H9 (cell line): ENCODE results near the gene MOCOS. TPM values are rescaled to one million over a fixed set of nuclear protein-coding genes. Genes with fewer than 3 reads are reported as not detected.

ENCODE experiments used
- DNase-seq: peaks from one replicate; pipeline ENCODE4 v3.0.0-alpha.2; 2017
- H2AFZ ChIP-seq: one replicate; pipeline ENCODE4 v1.6.1; 2013; ENCODE audit warnings: mild to moderate bottlenecking, low read length, control low read depth, moderate library complexity
- H2AK5ac ChIP-seq: 2 replicates; pipeline ENCODE4 v1.6.1; 2013; ENCODE audit warnings: low read length, control low read depth, mixed read lengths; ENCODE audit not compliant: insufficient read length
- H2BK120ac ChIP-seq: one replicate; pipeline ENCODE4 v1.6.1; 2013; ENCODE audit warnings: low read depth, mild to moderate bottlenecking, low read length, control low read depth, inconsistent platforms; ENCODE audit not compliant: poor library complexity, severe bottlenecking
- H2BK12ac ChIP-seq: 2 replicates; pipeline ENCODE4 v1.6.1; 2013; ENCODE audit warnings: low read length, control low read depth, mixed read lengths, low read depth; ENCODE audit not compliant: insufficient read length
- H2BK15ac ChIP-seq: 2 replicates; pipeline ENCODE4 v1.6.1; 2013; ENCODE audit warnings: low read depth, low read length, control low read depth
- H2BK20ac ChIP-seq: one replicate; pipeline ENCODE4 v1.6.1; 2013; ENCODE audit warnings: low read depth, mild to moderate bottlenecking, low read length, control low read depth, inconsistent platforms; ENCODE audit not compliant: poor library complexity, severe bottlenecking
- H2BK5ac ChIP-seq: 2 replicates; pipeline ENCODE4 v1.6.1; 2013; ENCODE audit warnings: low read length, control low read depth, mixed read lengths; ENCODE audit not compliant: insufficient read length
- H3K14ac ChIP-seq: 2 replicates; pipeline ENCODE4 v1.6.1; 2013; ENCODE audit warnings: low read length, control low read depth; ENCODE audit not compliant: insufficient read depth
- H3K18ac ChIP-seq: 2 replicates; pipeline ENCODE4 v1.6.1; 2013; ENCODE audit warnings: low read depth, mild to moderate bottlenecking, mixed read lengths, low read length, control low read depth; ENCODE audit not compliant: insufficient read length
- H3K23ac ChIP-seq: 2 replicates; pipeline ENCODE4 v1.6.1; 2013; ENCODE audit warnings: low read length, control low read depth, mixed read lengths, low read depth; ENCODE audit not compliant: insufficient read length
- H3K23me2 ChIP-seq: 2 replicates; pipeline ENCODE4 v1.6.1; 2013; ENCODE audit warnings: low read depth, mild to moderate bottlenecking, mixed read lengths, low read length, control low read depth; ENCODE audit not compliant: insufficient read length, poor library complexity, severe bottlenecking
- H3K27ac ChIP-seq: 2 replicates; pipeline ENCODE4 v1.5.1; 2013; ENCODE audit warnings: low read length, control low read depth, mixed read lengths, low read depth; ENCODE audit not compliant: insufficient read length
- H3K27me3 ChIP-seq: 2 replicates; pipeline ENCODE4 v1.6.1; 2013; ENCODE audit warnings: low read length, control low read depth, inconsistent platforms; ENCODE audit not compliant: insufficient read depth
- H3K4ac ChIP-seq: 2 replicates; pipeline ENCODE4 v1.6.1; 2013; ENCODE audit warnings: low read depth, mild to moderate bottlenecking, control low read depth, inconsistent platforms, low read length, moderate library complexity
- H3K4me1 ChIP-seq: 2 replicates; pipeline ENCODE4 v1.6.1; 2013; ENCODE audit warnings: low read length, control low read depth, inconsistent platforms; ENCODE audit not compliant: insufficient read depth
- H3K4me2 ChIP-seq: 2 replicates; pipeline ENCODE4 v1.6.1; 2013; ENCODE audit warnings: low read length, control low read depth, mixed read lengths; ENCODE audit not compliant: insufficient read length, insufficient read depth
- H3K56ac ChIP-seq: 2 replicates; pipeline ENCODE4 v1.6.1; 2013; ENCODE audit warnings: low read depth, mild to moderate bottlenecking, mixed read lengths, low read length, control low read depth; ENCODE audit not compliant: insufficient read length
- H3K79me1 ChIP-seq: 2 replicates; pipeline ENCODE4 v1.6.1; 2013; ENCODE audit warnings: low read depth, mild to moderate bottlenecking, moderate library complexity, low read length, control low read depth, inconsistent platforms; ENCODE audit not compliant: insufficient read depth, poor library complexity, severe bottlenecking
- H3K79me2 ChIP-seq: 2 replicates; pipeline ENCODE4 v1.6.1; 2013; ENCODE audit warnings: low read length, control low read depth, inconsistent platforms; ENCODE audit not compliant: insufficient read depth
- H3K9ac ChIP-seq: 2 replicates; pipeline ENCODE4 v1.6.1; 2013; ENCODE audit warnings: low read length, control low read depth, mixed read lengths; ENCODE audit not compliant: insufficient read length; ENCODE audit errors: extremely low read depth
- H3K9me3 ChIP-seq: one replicate; pipeline ENCODE4 v1.6.1; 2013; ENCODE audit warnings: low read depth, low read length, inconsistent platforms; ENCODE audit not compliant: control insufficient read depth
- H3T11ph ChIP-seq: one replicate; pipeline ENCODE4 v1.6.1; 2013; ENCODE audit warnings: mild to moderate bottlenecking, low read length, control low read depth, inconsistent platforms
- H4K20me1 ChIP-seq: one replicate; pipeline ENCODE4 v1.6.1; 2013; ENCODE audit not compliant: control insufficient read depth, insufficient read length, insufficient read depth
- H4K5ac ChIP-seq: 2 replicates; pipeline ENCODE4 v1.6.1; 2013; ENCODE audit warnings: low read depth, mild to moderate bottlenecking, mixed read lengths, low read length, control low read depth; ENCODE audit not compliant: insufficient read length
- H4K8ac ChIP-seq: replicated peaks from 2 replicates; pipeline ENCODE4 v1.6.1; 2013; ENCODE audit warnings: low read length, control low read depth, mixed read lengths, low read depth; ENCODE audit not compliant: insufficient read length
- H4K91ac ChIP-seq: 2 replicates; pipeline ENCODE4 v1.6.1; 2013; ENCODE audit warnings: low read depth, mild to moderate bottlenecking, moderate library complexity, mixed read lengths, low read length, control low read depth; ENCODE audit not compliant: insufficient read length
- H3K27ac Mint-ChIP-seq, 3 experiments: 2 replicates in 2 of 3; 3 replicates in 1 of 3; pipeline ENCODE4 v1.8.0; 2020 to 2021; ENCODE audit warnings: mixed read lengths in 3 of 3, mild to moderate bottlenecking in 1 of 3, moderate library complexity in 1 of 3
- H3K27me3 Mint-ChIP-seq: 2 replicates; pipeline ENCODE4 v1.8.0; 2021; ENCODE audit warnings: low read depth, mild to moderate bottlenecking, moderate library complexity, mixed read lengths
- H3K36me3 Mint-ChIP-seq, 3 experiments: 2 replicates in 2 of 3; 3 replicates in 1 of 3; pipeline ENCODE4 v1.8.0; 2020 to 2021; ENCODE audit warnings: low read depth in 3 of 3, mixed read lengths in 3 of 3; ENCODE audit not compliant: insufficient read depth in 1 of 3
- H3K4me1 Mint-ChIP-seq, 2 experiments: 2 replicates each; pipeline ENCODE4 v1.8.0; 2020; ENCODE audit warnings: mixed read lengths in 2 of 2
- H3K4me3 Mint-ChIP-seq, 2 experiments: 2 replicates in 1 of 2; 3 replicates in 1 of 2; pipeline ENCODE4 v1.8.0; 2020 to 2021; ENCODE audit warnings: mild to moderate bottlenecking in 2 of 2, mixed read lengths in 2 of 2, moderate library complexity in 1 of 2
- H3K9me3 Mint-ChIP-seq, 2 experiments: 2 replicates in 1 of 2; 3 replicates in 1 of 2; pipeline ENCODE4 v1.8.0; 2020; ENCODE audit warnings: mild to moderate bottlenecking in 2 of 2, mixed read lengths in 2 of 2, moderate library complexity in 1 of 2
- WGBS: extraction: QIAGEN DNeasy Blood & Tissue Kit; methylation state at CpG from one replicate; pipeline ENCODE4 v1.1.7; 2013; ENCODE audit warnings: missing lambda C conversion rate, low lambda C conversion rate, mixed read lengths; ENCODE audit not compliant: insufficient read length; ENCODE audit errors: extremely low coverage; 5-methylcytosine and 5-hydroxymethylcytosine counted together
- total RNA-seq: library from RNA; stranded (reverse); gene quantifications from 2 replicates; pipeline ENCODE4 v1.2.1, GENCODE V29; 2021
- TF ChIP-seq, protein P1 (sequence below): fragments of 200-600 bp; sonication (generic); conservative IDR thresholded peaks from 3 replicates; pipeline ENCODE4 v1.8.0; 2021; ENCODE audit warnings: antibody characterized with exemption, mild to moderate bottlenecking

The MOCOS gene
- total RNA-seq, 1 experiment from 2014 or later: 6.0 TPM

DNA sequence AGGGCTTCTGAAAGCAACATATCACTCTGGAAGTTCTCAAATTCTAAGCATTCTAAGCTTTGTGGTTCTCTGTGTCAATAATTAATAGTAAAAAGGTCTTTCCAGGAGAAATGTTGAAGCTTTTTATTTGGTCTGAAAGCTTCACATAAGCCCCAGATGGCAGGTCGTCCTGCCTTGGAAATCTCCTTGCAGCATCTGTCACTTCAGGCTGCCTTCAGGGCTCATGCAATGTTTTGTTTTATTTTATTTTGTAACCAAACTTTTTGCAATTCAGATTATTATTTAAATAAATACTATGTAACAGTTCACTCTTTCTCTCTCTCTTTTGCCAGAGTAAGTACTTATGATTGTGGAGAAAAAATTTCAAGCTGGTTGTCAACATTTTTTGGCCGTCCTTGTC lies 63.5 kb downstream of the MOCOS start:
- Histone ChIP-seq H2BK5ac (no peak overlapping the region), H3K27me3 (no peaks in the 10 kb centered on the region), H3K23ac (no peak overlapping the region), H3K56ac (no peak overlapping the region), H2BK12ac (no peak overlapping the region), H3K9me3 (no peaks in the 10 kb centered on the region), H3K18ac (no peak overlapping the region), H4K8ac (no peak overlapping the region), H3K27ac (no peak overlapping the region), H3K14ac (no peak overlapping the region), H4K91ac (no peak overlapping the region), H4K20me1 (peaks cover 3% of the 10 kb centered on the region), H3K23me2 (no peaks in the 10 kb centered on the region), H3K79me1 (peaks cover 3% of the 10 kb centered on the region), H2AFZ (no peak overlapping the region), H2BK120ac (no peak overlapping the region), H4K5ac (no peak overlapping the region), H3K9ac (no peak overlapping the region), H2AK5ac (no peak overlapping the region), H3K4ac (no peak overlapping the region), H2BK20ac (no peak overlapping the region), H3K79me2 (no peaks in the 10 kb centered on the region), H3K4me2 (no peak overlapping the region), H3K4me1 (no peaks in the 10 kb centered on the region), H3T11ph (no peak overlapping the region), H2BK15ac (no peak overlapping the region)
- WGBS: no CpG with 5 or more reads among the region's 2 CpGs
- Mint-ChIP-seq H3K27me3 (no peaks in the 10 kb centered on the region), H3K4me1 (peaks cover 12 to 21% of the 10 kb centered on the region in 2 experiments), H3K27ac (no peak overlapping the region), H3K36me3 (peaks cover 5 to 10% (median 6%) of the 10 kb centered on the region in 3 experiments), H3K4me3 (no peak overlapping the region), H3K9me3 (no peaks in the 10 kb centered on the region; a peak in 1 of 5 replicates)
- TF ChIP-seq, protein P1, sequence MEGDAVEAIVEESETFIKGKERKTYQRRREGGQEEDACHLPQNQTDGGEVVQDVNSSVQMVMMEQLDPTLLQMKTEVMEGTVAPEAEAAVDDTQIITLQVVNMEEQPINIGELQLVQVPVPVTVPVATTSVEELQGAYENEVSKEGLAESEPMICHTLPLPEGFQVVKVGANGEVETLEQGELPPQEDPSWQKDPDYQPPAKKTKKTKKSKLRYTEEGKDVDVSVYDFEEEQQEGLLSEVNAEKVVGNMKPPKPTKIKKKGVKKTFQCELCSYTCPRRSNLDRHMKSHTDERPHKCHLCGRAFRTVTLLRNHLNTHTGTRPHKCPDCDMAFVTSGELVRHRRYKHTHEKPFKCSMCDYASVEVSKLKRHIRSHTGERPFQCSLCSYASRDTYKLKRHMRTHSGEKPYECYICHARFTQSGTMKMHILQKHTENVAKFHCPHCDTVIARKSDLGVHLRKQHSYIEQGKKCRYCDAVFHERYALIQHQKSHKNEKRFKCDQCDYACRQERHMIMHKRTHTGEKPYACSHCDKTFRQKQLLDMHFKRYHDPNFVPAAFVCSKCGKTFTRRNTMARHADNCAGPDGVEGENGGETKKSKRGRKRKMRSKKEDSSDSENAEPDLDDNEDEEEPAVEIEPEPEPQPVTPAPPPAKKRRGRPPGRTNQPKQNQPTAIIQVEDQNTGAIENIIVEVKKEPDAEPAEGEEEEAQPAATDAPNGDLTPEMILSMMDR: no peak
- DNase-seq: no peak
